DOHH2 (cell line): ENCODE data around the gene METRN.

Source experiments
- H3F3A ChIP-seq: fragments of 200-600 bp; sonication (generic), shearing (Covaris generic); 2 replicates; pipeline ENCODE4 v1.6.0; 2016; ENCODE audit warnings: antibody characterized with exemption, mild to moderate bottlenecking; ENCODE audit not compliant: control insufficient read depth, insufficient read depth
- H3K27ac ChIP-seq: fragments of 200-600 bp; sonication (generic); 2 replicates; pipeline ENCODE4 v1.5.1; 2014; ENCODE audit warnings: low read depth, mild to moderate bottlenecking, low read length, moderate library complexity
- H3K27me3 ChIP-seq: fragments of 200-600 bp; sonication (generic); 2 replicates; pipeline ENCODE4 v1.6.1; 2014; ENCODE audit warnings: mild to moderate bottlenecking, low read length, mixed read lengths; ENCODE audit not compliant: control insufficient read depth
- H3K36me3 ChIP-seq: fragments of 200-600 bp; sonication (generic); 2 replicates; pipeline ENCODE4 v1.6.1; 2014; ENCODE audit warnings: mild to moderate bottlenecking, low read length, moderate library complexity, mixed read lengths; ENCODE audit not compliant: control insufficient read depth
- H3K4me1 ChIP-seq: fragments of 200-600 bp; sonication (generic); 2 replicates; pipeline ENCODE4 v1.6.1; 2014; ENCODE audit warnings: mild to moderate bottlenecking, low read length, mixed read lengths; ENCODE audit not compliant: control insufficient read depth
- H3K4me2 ChIP-seq: fragments of 200-600 bp; sonication (generic); 2 replicates; pipeline ENCODE4 v1.6.0; 2014; ENCODE audit warnings: mild to moderate bottlenecking, low read length, moderate library complexity
- H3K4me3 ChIP-seq: fragments of 200-600 bp; sonication (generic); 2 replicates; pipeline ENCODE4 v1.5.1; 2014; ENCODE audit warnings: mild to moderate bottlenecking, low read length, mixed read lengths
- H3K79me2 ChIP-seq: fragments of 200-600 bp; sonication (generic); 2 replicates; pipeline ENCODE4 v1.6.1; 2014; ENCODE audit warnings: mild to moderate bottlenecking, low read length, mixed read lengths; ENCODE audit not compliant: control insufficient read depth
- H3K9me2 ChIP-seq: fragments of 200-600 bp; sonication (generic); replicated peaks from 2 replicates; pipeline ENCODE4 v1.6.1; 2014; ENCODE audit warnings: mild to moderate bottlenecking, low read length, mixed read lengths; ENCODE audit not compliant: control insufficient read depth
- H3K9me3 ChIP-seq: fragments of 200-600 bp; sonication (generic); 2 replicates; pipeline ENCODE4 v1.6.1; 2014; ENCODE audit warnings: antibody characterized with exemption, low read length, mixed read lengths; ENCODE audit not compliant: control insufficient read depth, insufficient read depth
- H4K20me1 ChIP-seq: fragments of 200-600 bp; sonication (generic); 2 replicates; pipeline ENCODE4 v1.6.0; 2014; ENCODE audit warnings: low read depth, mild to moderate bottlenecking, antibody characterized with exemption, low read length, moderate library complexity; ENCODE audit not compliant: control insufficient read depth, insufficient read depth
- CTCF ChIP-seq: fragments of 200-600 bp; sonication (generic); IDR thresholded peaks from one replicate; pipeline ENCODE4 v1.5.1; 2014; ENCODE audit warnings: antibody characterized with exemption, mild to moderate bottlenecking, low read depth, low read length; ENCODE audit not compliant: poor library complexity, severe bottlenecking
- EZH2phosphoT487 ChIP-seq: fragments of 200-600 bp; sonication (generic); IDR thresholded peaks from 2 replicates; pipeline ENCODE4 v1.6.1; 2017; ENCODE audit warnings: borderline replicate concordance, mild to moderate bottlenecking, antibody characterized with exemption, low read length, moderate library complexity, mixed read lengths

Gene METRN

GRCh38 chr16:759110-759910 lies 44.4 kb downstream of the METRN start:
- no peak overlapping the region for H3K27ac ChIP-seq

GRCh38 chr16:760065-760464 lies 45.1 kb downstream of the METRN start:
- Histone ChIP-seq H3K9me3 (no peaks in the 10 kb centered on the region), H3K4me1 (no peaks in the 10 kb centered on the region), H3K36me3 (no peaks in the 10 kb centered on the region), H3K27me3 (peaks cover 3% of the 10 kb centered on the region; the same call in 1 of the 2 replicates), H4K20me1 (no peaks in the 10 kb centered on the region), H3K9me2 (no peaks in the 10 kb centered on the region), H3F3A (no peaks in the 10 kb centered on the region), H3K79me2 (no peaks in the 10 kb centered on the region), H3K27ac (no peak overlapping the region), H3K4me2 (no peak overlapping the region), H3K4me3 (no peak overlapping the region)
- TF ChIP-seq EZH2phosphoT487 (no peak), CTCF (no peak)

More at GRCh38 chr16:759110-759910, 44.4 kb downstream of the METRN start:
- no peaks in the 10 kb centered on the region for H3K79me2 ChIP-seq
- TF ChIP-seq EZH2phosphoT487: no peak
- TF ChIP-seq CTCF: no peak
- no peaks in the 10 kb centered on the region for H3F3A ChIP-seq
- H3K9me2 ChIP-seq: no peaks in the 10 kb centered on the region
- H3K4me2 ChIP-seq: no peak overlapping the region
- no peaks in the 10 kb centered on the region for H4K20me1 ChIP-seq
- H3K36me3 ChIP-seq: no peaks in the 10 kb centered on the region
- peaks cover 3% of the 10 kb centered on the region; the same call in 1 of the 2 replicates for H3K27me3 ChIP-seq
- H3K4me1 ChIP-seq: no peaks in the 10 kb centered on the region
- H3K9me3 ChIP-seq: no peaks in the 10 kb centered on the region
- H3K4me3 ChIP-seq: no peak overlapping the region

- H3K4me2 ChIP-seq: no peak within 1 kb of the TSS
- no peak for TF ChIP-seq EZH2phosphoT487
- no peak for TF ChIP-seq CTCF
- H4K20me1 ChIP-seq: no peaks in the 10 kb centered on the region
Observed at GRCh38 chr16:760545-761343, 45.8 kb downstream of the METRN start, which contains the start of gene MSLN. MSLN (plus strand) TSS chr16:760734; CDS start chr16:762681, 1,947 bp downstream.

More at GRCh38 chr16:760545-761343, 45.8 kb downstream of the METRN start, which contains the start of gene MSLN:
- Histone ChIP-seq H3K9me3 (no peaks in the 10 kb centered on the region), H3K4me1 (no peaks in the 10 kb centered on the region), H3F3A (no peaks in the 10 kb centered on the region), H3K4me3 (no peak within 1 kb of the TSS), H3K79me2 (no peaks in the 10 kb centered on the region), H3K36me3 (no peaks in the 10 kb centered on the region), H3K27ac (no peak within 1 kb of the TSS), H3K27me3 (peaks cover 3% of the 10 kb centered on the region; the same call in 1 of the 2 replicates), H3K9me2 (no peaks in the 10 kb centered on the region)
